Iris pigment epithelial cell (primary cell): Measurements from ENCODE around the gene CDC42BPG.

Experiments used
- DNase-seq: peaks from one replicate; pipeline ENCODE4 v3.0.0-alpha.2; 2011; ENCODE audit warnings: low read depth

CDC42BPG gene

GRCh38 chr11:64804346-64805210 is 39.9 kb downstream of the CDC42BPG start:
- DNase-seq: no peak

GRCh38 chr11:64803846-64804345 is 40.6 kb downstream of the CDC42BPG start:
- no peak for DNase-seq

DNA sequence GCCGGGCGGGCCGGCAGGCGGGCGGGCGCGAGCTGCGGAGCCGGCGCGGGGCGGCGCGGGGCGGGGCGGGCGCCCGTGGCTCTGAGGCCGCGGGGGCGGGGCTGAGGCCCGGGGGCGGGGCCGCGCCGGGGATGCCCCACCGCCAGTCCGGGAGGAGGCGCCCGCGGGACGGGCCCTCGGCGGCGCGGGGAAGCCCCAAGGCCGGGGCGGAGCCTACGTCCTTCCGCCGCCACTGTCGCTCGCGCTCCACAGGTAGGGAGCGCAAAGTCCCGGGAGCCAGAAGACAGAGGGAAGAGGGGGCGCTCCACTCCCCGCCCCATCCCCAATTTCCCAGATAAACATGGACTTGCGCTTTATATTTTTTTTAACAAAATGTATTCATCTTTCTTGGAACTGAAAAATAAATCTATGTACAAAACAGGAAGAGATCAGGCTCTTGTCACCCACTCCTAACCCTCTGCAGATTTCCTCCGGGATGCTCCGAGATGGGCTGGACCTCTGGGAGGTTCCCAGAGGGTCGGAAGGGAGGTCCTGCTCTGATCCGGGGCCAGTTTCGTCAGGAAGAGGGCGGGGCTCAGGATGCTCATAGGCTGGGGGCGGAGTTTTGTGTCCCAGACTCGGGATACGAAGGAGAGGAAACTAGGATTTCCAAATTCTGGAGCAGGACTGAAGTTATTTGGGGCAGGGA is 41.2 kb downstream of the CDC42BPG start, which contains the start of gene MAP4K2:
Gene MAP4K2, minus strand, starts transcription at position 57 of the 688 bp plus-strand sequence. CDS start 65 bp downstream, outside the sequence.
- peak; percentile 72 for DNase-seq

DNA sequence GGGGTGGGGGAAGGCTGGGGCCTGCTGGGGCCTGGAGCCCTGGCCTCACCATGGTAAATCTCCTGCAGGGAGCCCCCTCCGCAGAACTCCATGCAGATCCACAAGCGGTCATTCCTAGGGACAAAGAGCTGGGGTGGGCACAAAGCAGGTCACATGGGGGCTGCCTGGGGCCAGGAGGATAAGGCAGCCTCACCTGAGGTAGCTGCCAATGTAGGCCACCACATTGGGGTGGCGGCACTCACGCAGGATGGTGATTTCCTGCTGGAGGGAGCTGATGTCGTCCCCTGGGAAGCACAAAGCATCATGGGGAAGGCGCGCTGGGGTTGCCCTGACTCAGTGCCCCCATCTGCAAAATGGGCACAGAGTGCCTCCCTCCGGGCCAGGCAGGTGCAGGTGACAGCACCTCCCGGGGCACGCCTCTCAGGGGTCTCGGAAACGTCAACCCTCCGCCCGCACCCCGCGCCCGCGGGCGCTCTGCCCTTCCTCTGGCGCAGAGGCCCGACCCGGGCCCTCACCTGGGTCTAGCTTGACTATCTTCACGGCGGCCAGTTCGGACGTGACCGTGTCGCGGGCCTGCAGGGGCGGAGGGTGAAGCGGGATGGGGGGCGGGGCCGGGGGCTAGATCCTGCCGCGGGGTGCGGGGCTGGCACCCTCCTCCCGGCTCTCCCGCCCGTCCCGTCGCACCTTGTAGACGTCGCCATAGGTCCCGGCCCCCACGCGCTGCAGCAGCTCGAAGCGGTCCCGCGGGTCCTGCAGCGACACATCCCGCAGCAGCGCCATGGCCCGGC is 41.9 kb downstream of the CDC42BPG start:
- no peak for DNase-seq

- DNase-seq: no peak
These were observed 42.7 kb downstream of the CDC42BPG start for GRCh38 chr11:64801561-64802369.

DNA sequence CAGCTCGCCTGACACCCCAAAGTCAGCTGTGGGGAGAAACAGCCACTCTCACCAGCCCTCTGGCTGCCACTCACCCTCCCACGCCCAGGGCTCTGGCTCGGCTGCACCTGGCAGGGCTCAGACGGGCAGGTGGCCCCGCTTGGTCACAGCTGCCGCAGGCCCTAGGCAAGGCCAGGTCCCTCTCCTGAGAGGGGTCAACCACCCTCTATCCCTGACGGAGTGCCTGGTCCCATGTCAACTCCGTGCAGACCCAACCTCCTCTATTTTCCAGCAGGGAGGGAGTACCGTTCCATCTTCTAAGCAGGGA is 43.3 kb downstream of the CDC42BPG start:
- no peak for DNase-seq

DNA sequence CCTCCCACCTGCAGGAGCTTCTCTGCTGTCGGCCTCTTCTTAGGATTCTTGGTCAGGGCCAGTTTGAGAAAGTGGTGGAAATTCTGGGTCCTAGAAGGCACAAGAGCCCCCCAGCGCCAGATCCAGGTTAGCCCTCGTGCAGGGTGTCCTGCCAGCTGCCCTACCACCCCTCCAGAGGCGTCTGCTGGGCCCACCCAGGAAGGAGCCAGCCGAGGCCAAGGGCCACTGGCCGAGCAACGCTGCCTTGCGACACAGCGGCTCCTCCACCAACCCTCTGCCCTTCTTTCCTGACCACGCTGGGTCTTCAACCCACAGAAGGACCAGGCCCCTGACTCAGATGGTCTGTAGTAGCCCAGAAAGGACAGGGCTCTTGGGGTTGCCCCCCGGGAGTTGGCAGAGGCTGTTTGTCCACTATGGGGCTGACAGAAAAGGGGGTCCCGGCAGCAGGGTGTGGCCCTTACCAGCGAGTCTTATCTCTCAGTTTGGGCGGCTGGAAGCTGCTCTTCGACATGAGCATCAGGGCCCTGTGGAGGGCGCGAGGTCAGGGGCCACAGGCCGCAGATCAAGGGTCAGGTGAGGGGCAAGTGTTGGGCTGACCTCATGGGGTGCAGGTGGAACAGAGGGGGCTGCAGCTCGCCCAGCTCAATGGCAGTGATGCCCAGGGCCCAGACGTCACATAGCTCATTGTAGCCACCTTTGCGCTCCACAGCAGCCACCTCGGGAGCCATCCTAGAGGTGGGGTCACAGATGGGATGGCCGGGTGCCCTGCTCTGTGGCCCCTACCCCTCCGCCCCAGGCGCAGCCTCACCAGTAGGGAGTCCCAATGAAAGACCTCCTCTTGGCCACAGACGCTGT is 43.9 kb downstream of the CDC42BPG start:
- DNase-seq: no peak

DNA sequence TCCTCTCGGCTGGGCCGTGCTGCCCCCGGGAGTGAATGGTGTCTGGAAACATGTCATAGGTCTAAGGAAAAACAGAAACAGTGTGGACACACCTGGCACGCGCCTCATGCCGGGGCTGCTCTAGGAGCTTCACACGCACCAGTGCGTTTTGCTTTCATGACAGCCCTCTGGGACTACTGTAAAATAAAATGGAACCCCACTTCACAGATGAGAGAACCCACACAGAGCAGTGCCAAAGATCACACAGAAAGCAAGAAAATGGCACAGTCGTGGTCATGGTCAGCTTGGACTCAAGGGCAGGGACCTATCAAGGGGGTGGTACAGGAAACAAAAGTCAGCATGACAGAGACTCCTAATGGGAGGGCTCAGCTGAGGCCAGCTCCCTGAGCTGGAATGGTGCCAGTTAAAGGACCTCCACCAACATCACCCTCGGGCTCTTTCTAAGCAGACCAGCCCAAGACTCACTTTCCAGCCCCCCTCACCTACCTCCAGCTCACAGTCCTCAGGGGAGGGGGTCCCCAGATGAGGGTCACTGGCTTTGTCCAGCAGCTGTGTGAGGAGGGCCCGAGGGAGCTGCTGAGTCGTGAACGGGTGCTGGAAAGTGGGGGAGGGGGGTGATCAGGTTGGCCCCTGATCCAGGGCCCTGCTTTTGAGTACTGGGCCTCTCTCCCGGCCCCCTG is 44.7 kb downstream of the CDC42BPG start:
- DNase-seq: no peak

DNA sequence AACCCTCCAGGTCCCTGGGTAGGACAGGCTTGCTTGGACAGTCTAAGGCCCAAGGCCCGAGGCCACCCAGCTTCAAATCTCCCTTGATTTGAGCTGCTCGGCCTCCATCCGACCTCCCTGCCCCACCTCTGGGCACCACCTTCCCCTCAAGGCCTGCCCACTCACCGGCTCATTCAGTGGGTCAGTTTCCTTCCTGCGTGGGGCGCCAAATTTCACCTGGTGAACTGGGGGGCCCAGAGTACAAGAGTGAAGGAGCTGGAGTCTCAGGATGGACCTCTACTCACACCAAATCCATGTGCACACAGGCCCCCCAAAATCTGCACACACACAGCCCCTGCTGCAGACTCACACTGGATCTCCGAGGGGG is 45.2 kb downstream of the CDC42BPG start:
- DNase-seq: no peak

GRCh38 chr11:64796757-64797541 is 47.5 kb downstream of the CDC42BPG start:
- DNase-seq: no peak

- no peak for DNase-seq
These were observed 48.3 kb downstream of the CDC42BPG start for GRCh38 chr11:64796047-64796756.

- no peak for DNase-seq
These were observed 49.9 kb downstream of the CDC42BPG start for GRCh38 chr11:64794526-64794925.

- no peak for DNase-seq
These were observed 50.9 kb downstream of the CDC42BPG start for GRCh38 chr11:64793271-64794160.

DNA sequence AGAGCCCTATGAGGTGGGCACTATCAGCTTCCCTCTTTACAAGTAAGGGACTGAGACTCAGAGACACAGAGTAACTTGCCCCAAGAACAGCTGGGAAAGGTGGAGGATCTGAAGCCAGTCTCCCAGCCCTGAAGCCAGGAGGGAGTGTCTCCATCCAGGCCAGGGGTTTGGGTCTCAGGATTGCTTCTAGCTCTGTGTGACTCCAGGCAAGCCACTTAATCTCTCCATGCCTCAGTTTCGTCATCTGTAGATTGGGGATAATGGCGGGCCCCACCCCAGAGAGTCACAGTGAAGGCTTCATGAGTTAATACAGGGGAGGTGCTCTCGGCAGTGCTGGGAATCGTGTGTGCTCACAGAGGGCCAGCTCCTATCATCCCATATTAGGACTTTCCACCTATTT is 52.0 kb downstream of the CDC42BPG start:
- no peak for DNase-seq

GRCh38 chr11:64791781-64792291 is 52.6 kb downstream of the CDC42BPG start:
- DNase-seq: no peak

DNA sequence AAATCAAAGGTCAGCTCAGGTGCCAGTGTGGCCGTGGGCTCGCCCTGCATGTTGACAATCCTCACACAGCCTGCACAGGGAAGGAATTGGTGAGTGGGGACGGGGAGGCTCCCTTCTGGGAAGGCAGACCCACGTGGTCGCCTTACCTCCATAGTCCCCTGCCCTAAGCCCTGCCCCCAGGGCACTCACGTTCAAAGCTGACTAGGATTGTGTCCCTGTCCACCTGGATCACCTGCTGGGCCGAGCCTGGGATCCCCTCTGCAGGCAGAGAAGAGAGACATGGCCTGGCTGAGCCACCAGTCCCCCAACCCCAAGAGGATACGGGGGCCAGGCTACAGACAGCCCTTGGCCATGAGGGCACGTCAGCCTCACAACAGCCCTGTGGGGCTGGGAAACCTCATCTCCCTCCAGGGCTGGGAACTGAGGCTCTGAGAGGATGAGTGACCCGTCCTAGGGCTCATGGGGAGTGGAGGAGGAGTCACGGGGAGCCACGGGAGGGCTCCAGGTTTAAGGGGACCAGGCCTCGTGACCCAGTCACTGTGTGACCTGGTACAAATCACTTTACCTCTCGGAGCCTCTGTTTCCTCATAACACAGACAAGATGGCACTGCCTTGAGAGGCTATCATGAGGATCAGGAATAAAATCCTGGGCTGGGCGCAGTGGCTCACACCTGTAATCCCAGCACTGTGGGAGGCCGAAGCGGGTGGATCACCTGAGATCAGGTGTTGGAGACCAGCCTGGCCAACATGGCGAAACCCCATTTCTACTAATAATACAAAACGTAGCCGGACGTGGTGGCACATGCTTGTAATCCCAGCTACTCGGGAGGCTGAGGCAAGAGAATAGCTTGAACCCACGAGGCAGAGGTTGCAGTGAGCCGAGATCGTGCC is 54.0 kb downstream of the CDC42BPG start:
- DNase-seq: no peak
